Midbrain (tissue), 1 donor: ENCODE results near the gene FRS2.
"Not testable (repeated sequence)": the region's sequence is repeated elsewhere in the genome, so short reads cannot be mapped to it uniquely, and the experiment has no call there.

ENCODE experiments used
- DNase-seq: peaks from one replicate; lab custom pipeline; 2025; lab: John Stamatoyannopoulos, UW

FRS2 gene

GRCh38 chr12:69470189-69471075, at the start of gene FRS2:
TSS of gene FRS2 (plus strand) at chr12:69470388. CDS start at chr12:69569031, 98,643 bp downstream.
- peak; percentile 96 for DNase-seq

GRCh38 chr12:69421548-69421947, 48.6 kb upstream of the FRS2 start:
- DNase-seq: no peak

- DNase-seq: no peak
These were observed 46.9 kb upstream of the FRS2 start for GRCh38 chr12:69423037-69423905.

- no peak for DNase-seq
These were observed 44.8 kb upstream of the FRS2 start for GRCh38 chr12:69425417-69425816.

GRCh38 chr12:69428351-69429073, 41.7 kb upstream of the FRS2 start:
- no peak for DNase-seq

GRCh38 chr12:69430942-69431590, 39.1 kb upstream of the FRS2 start:
- DNase-seq: peak; percentile 58

GRCh38 chr12:69431591-69432222, 38.5 kb upstream of the FRS2 start:
- no peak for DNase-seq

- DNase-seq: no peak
These were observed 36.5 kb upstream of the FRS2 start for GRCh38 chr12:69433653-69434052.

GRCh38 chr12:69435644-69436043, 34.5 kb upstream of the FRS2 start:
- no peak for DNase-seq

GRCh38 chr12:69437073-69437472, 33.1 kb upstream of the FRS2 start:
- no peak for DNase-seq

GRCh38 chr12:69438539-69438938, 31.6 kb upstream of the FRS2 start:
- DNase-seq: no peak

- no peak for DNase-seq
These were observed 30.2 kb upstream of the FRS2 start for GRCh38 chr12:69440016-69440415.

- DNase-seq: no peak
These were observed 29.3 kb upstream of the FRS2 start for GRCh38 chr12:69440886-69441285.

GRCh38 chr12:69442894-69443293, 27.3 kb upstream of the FRS2 start:
- no peak for DNase-seq

- no peak for DNase-seq
These were observed 26.3 kb upstream of the FRS2 start for GRCh38 chr12:69443916-69444315.

GRCh38 chr12:69447892-69448291, 22.3 kb upstream of the FRS2 start:
- DNase-seq: no peak

GRCh38 chr12:69452598-69453132, 17.5 kb upstream of the FRS2 start:
- DNase-seq: not testable (repeated sequence)

GRCh38 chr12:69456239-69456638, 13.9 kb upstream of the FRS2 start:
- no peak for DNase-seq

GRCh38 chr12:69457433-69457832, 12.8 kb upstream of the FRS2 start:
- DNase-seq: no peak

GRCh38 chr12:69459477-69459876, 10.7 kb upstream of the FRS2 start:
- peak; percentile 71 for DNase-seq

GRCh38 chr12:69464428-69464827, 5.8 kb upstream of the FRS2 start:
- DNase-seq: no peak
